K562 (cell line): ENCODE results near the gene SIRT2. TPM values are rescaled to one million over a fixed set of nuclear protein-coding genes. Genes with fewer than 3 reads are reported as not detected.
A peak's percentile ranks its signal among the peaks of the same experiment; 100 is the strongest.

Experiments
- ATAC-seq: fragments of 200-7000 bp; cut with Tn5 transposase; 3 replicates; pipeline ENCODE4 v1.9.1; 2020; ENCODE audit warnings: moderate library complexity
- BruUV-seq: library from RNA; stranded (reverse); fragments of 400-500 nt; replicated peaks from 2 replicates; lab custom pipeline; 2021; lab: Mats Ljungman, UMichigan
- CTCF ChIA-PET: fragments of 300-600 bp; formaldehyde crosslinking; extraction: SDS; loops from one replicate; lab custom pipeline; 2021; ENCODE audit warnings: low intra/inter-chr PET ratio; lab: Yijun Ruan, JAX
- POLR2A ChIA-PET: fragments of 300-600, 350-650 bp; sonication (Branson Sonifier 250); formaldehyde crosslinking; extraction: SDS; loops from one replicate; lab custom pipeline; 2021; ENCODE audit warnings: antibody characterized with exemption, inconsistent platforms; lab: Yijun Ruan, JAX
- DNase-seq, 4 experiments: peaks; one replicate each; pipeline versions ENCODE4 v3.0.0 to v3.0.0-alpha.2; 2011 to 2018; ENCODE audit warnings: low spot score in 3 of 4, mixed read lengths in 3 of 4; ENCODE audit errors: extremely low read depth in 1 of 4
- FAIRE-seq: peaks from 2 replicates; lab custom pipeline; 2011; peaks lifted over from hg19 to GRCh38; lab: Jason Lieb, UNC
- H2AFZ ChIP-seq: 2 replicates; pipeline ENCODE4 v1.6.0; 2011; ENCODE audit warnings: low read depth, low read length, control low read depth, inconsistent platforms
- H3K27ac ChIP-seq: fragments of 200-600 bp; 3 replicates; pipeline ENCODE4 v1.8.0; 2011; ENCODE audit warnings: low read depth, mild to moderate bottlenecking, control low read depth, inconsistent platforms, low read length, moderate library complexity, mixed read lengths; ENCODE audit errors: extremely low read depth
- H3K27me3 ChIP-seq, 2 experiments: fragments of 300-600 bp in 1 of 2; 2 replicates in 1 of 2; 3 replicates in 1 of 2; pipeline versions ENCODE4 v1.6.0 to v1.8.0; 2011; ENCODE audit warnings: inconsistent platforms in 2 of 2, low read length in 2 of 2, mild to moderate bottlenecking in 1 of 2, mixed read lengths in 1 of 2, moderate library complexity in 1 of 2; ENCODE audit not compliant: control insufficient read depth in 2 of 2, insufficient read depth in 2 of 2
- H3K36me3 ChIP-seq: fragments of 300-600 bp; 3 replicates; pipeline ENCODE4 v1.8.0; 2011; ENCODE audit warnings: mild to moderate bottlenecking, low read length, inconsistent platforms; ENCODE audit not compliant: control insufficient read depth, insufficient read depth
- H3K4me1 ChIP-seq, 2 experiments: fragments of 200-600 bp in 1 of 2; replicated peaks in 1 of 2; 2 replicates in 1 of 2; 3 replicates in 1 of 2; pipeline versions ENCODE4 v1.5.1 to v1.8.0; 2011; ENCODE audit warnings: inconsistent platforms in 2 of 2, low read length in 2 of 2, mild to moderate bottlenecking in 1 of 2, mixed read lengths in 1 of 2, moderate library complexity in 1 of 2; ENCODE audit not compliant: control insufficient read depth in 2 of 2, insufficient read depth in 2 of 2
- H3K4me2 ChIP-seq: 2 replicates; pipeline ENCODE4 v1.6.1; 2011; ENCODE audit warnings: low read length, control low read depth, inconsistent platforms, mixed read lengths; ENCODE audit not compliant: insufficient read depth
- H3K4me3 ChIP-seq: fragments of 200-600 bp; sonication (generic), shearing (Covaris generic); 2 replicates; pipeline ENCODE4 v1.5.1; 2016; ENCODE audit warnings: control low read depth, inconsistent platforms
- H3K79me2 ChIP-seq: fragments of 200-600 bp; 3 replicates; pipeline ENCODE4 v1.8.0; 2011; ENCODE audit warnings: low read length, inconsistent platforms; ENCODE audit not compliant: control insufficient read depth, insufficient read depth
- H3K9ac ChIP-seq, 2 experiments: 2 replicates each; pipeline versions ENCODE4 v1.6.0 to v1.6.1; 2011; ENCODE audit warnings: low read depth in 2 of 2, low read length in 2 of 2, control low read depth in 1 of 2, inconsistent platforms in 1 of 2, mild to moderate bottlenecking in 1 of 2, mixed read lengths in 1 of 2; ENCODE audit not compliant: insufficient read depth in 1 of 2
- H3K9me1 ChIP-seq: one replicate; pipeline ENCODE4 v1.6.0; 2011; ENCODE audit warnings: inconsistent platforms, mild to moderate bottlenecking, low read length, moderate library complexity; ENCODE audit not compliant: control insufficient read depth, insufficient read depth
- H3K9me3 ChIP-seq: replicated peaks from 2 replicates; pipeline ENCODE4 v1.5.1; 2011; ENCODE audit warnings: low read depth, low read length, inconsistent platforms; ENCODE audit not compliant: control insufficient read depth, insufficient read depth
- H4K20me1 ChIP-seq: replicated peaks from 2 replicates; pipeline ENCODE4 v1.6.1; 2011; ENCODE audit warnings: low read length, inconsistent platforms, mixed read lengths; ENCODE audit not compliant: control insufficient read depth, insufficient read depth
- ELF2 ChIP-seq: fragments of 250-450 bp; sonication (Bioruptor Pico); IDR thresholded peaks from 2 replicates; pipeline ENCODE4 v1.5.0; 2021; ENCODE audit warnings: mild to moderate bottlenecking
- NFE2 ChIP-seq: IDR thresholded peaks from 2 replicates; pipeline ENCODE4 v1.6.1; 2014; ENCODE audit warnings: antibody characterized with exemption, low read depth
- RCOR1 ChIP-seq, 2 experiments: IDR thresholded peaks; 2 replicates each; pipeline ENCODE4 v1.6.1; 2012; ENCODE audit warnings: low read depth in 2 of 2, low read length in 2 of 2, borderline replicate concordance in 1 of 2, improper control_type of control experiment in 1 of 2
- SIN3A ChIP-seq, 2 experiments: fragments of 150-350 bp in 1 of 2; IDR thresholded peaks; 2 replicates each; pipeline ENCODE4 v1.6.1; 2011 to 2016; ENCODE audit warnings: borderline replicate concordance in 2 of 2, low read depth in 2 of 2, low read length in 2 of 2, mild to moderate bottlenecking in 2 of 2, moderate library complexity in 2 of 2; ENCODE audit not compliant: control insufficient read depth in 1 of 2
- TCF7L2 ChIP-seq: fragments of 150-350 bp; IDR thresholded peaks from 2 replicates; pipeline ENCODE4 v1.6.1; 2016; ENCODE audit warnings: low read depth, mild to moderate bottlenecking, low read length, moderate library complexity
- YBX1 ChIP-seq: fragments of 450-650 bp; IDR thresholded peaks from 2 replicates; pipeline ENCODE4 v1.7.1; 2016; ENCODE audit warnings: mild to moderate bottlenecking
- WGBS: fragments of 100-300 bp; shearing (Covaris generic); methylation state at CpG from one replicate; pipeline ENCODE4 v1.1.6; 2016; ENCODE audit warnings: low coverage, mixed read lengths; ENCODE audit not compliant: insufficient coverage; ENCODE audit errors: missing lambda C conversion rate; 5-methylcytosine and 5-hydroxymethylcytosine counted together
- in situ Hi-C: fragments of 300-500 bp; cut with MboI; formaldehyde crosslinking; loops from 4 replicates; pipeline ENCODE4 v1.15.0; 2018; ENCODE audit warnings: inconsistent platforms, mixed read lengths
- intact Hi-C: fragments of 100-400 bp; cut with micrococcal nuclease; formaldehyde crosslinking; loops from 2 replicates; pipeline ENCODE4 v1.14.2; 2022
- polyA plus RNA-seq, 8 experiments: library from polyadenylated mRNA; depleted of rRNA in 4 of 8; stranded (reverse) in 5 of 8; unstranded in 3 of 8; fragments of >200 nt; fragmentation: Nextera tagmentation in 2 of 8; fragmentation: Illumina TruSeq in 1 of 8; extraction: Ambion mirVana in 2 of 8; extraction: Trizol in 1 of 8; gene quantifications; 2 replicates each; pipeline versions ENCODE4 v1.2.1 to v1.2.3, GENCODE V29; 2011 to 2014; ENCODE audit warnings: inconsistent platforms in 1 of 8, missing spikeins in 1 of 8
- total RNA-seq, 7 experiments: library from RNA; depleted of rRNA in 6 of 7; stranded (reverse); fragments of >200 nt in 6 of 7; fragmentation: Illumina TruSeq in 2 of 7; extraction: Trizol in 2 of 7; gene quantifications; 2 replicates each; pipeline versions ENCODE4 v1.2.1 to v1.2.3, GENCODE V29; 2011 to 2021; ENCODE audit warnings: low replicate concordance in 1 of 7
- TF ChIP-seq, protein P1 (sequence below), 2 experiments: IDR thresholded peaks in 1 of 2; conservative IDR thresholded peaks in 1 of 2; 2 replicates each; pipeline ENCODE4 v1.6.1; 2016; ENCODE audit warnings: low read depth in 2 of 2, mild to moderate bottlenecking in 1 of 2, missing compliant biosample characterization in 1 of 2, missing genetic modification characterization in 1 of 2, moderate library complexity in 1 of 2
- TF ChIP-seq, protein P2 (sequence below), 2 experiments: fragments of 150-350 bp in 1 of 2; IDR thresholded peaks; 2 replicates each; pipeline ENCODE4 v1.6.1; 2012 to 2016; ENCODE audit warnings: low read depth in 2 of 2, low read length in 2 of 2, mild to moderate bottlenecking in 1 of 2, moderate library complexity in 1 of 2
- TF ChIP-seq, protein P3 (sequence below): fragments of 450-650 bp; IDR thresholded peaks from 2 replicates; pipeline ENCODE4 v1.6.1; 2017; ENCODE audit warnings: antibody characterized with exemption
- TF ChIP-seq, protein P4 (sequence below): fragments of 450-650 bp; formaldehyde crosslinking; IDR thresholded peaks from 2 replicates; pipeline ENCODE4 v1.4.0; 2020; ENCODE audit warnings: mild to moderate bottlenecking

SIRT2 gene
- total and polyA plus RNA-seq, 9 of the 15 experiments (the other 6 are each of a cell fraction or from before 2014, with no cell fraction given), result 2.3 to 35.2 (median 22.9) TPM

DNA sequence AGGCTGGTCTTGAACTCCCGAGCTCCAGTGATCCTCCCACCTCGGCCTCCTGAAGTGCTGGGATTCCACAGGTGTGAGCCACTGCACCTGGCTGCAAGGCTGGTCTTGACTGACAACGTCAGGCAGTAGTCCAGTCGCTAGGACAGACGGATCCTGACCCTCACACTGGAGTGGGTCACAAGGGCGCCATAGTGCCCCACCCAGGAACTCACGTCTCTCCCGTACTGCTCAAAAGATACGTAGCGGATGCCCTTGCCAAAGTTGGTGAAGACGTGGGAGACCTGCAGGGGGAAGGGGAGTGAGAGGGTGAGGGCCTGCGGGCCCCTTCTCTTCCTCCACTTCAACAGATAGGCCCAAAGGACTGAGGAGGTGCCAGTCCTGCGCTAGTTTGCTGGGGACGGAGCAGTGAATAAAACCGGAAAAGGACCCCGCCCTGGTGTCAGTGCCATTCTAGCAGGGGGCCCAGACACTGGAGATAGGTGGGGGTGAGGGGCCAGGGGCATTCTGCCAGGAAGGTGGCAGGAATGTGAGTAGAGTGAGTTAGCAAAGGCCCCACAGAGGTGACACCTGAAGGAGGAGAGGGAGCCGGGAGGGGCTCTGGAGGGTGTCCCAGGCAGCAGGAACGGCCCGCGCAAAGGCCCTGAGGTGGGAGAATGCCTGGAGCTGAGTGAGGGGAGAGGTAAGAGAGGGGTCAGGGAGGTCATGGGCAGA lies 43.2 kb upstream of the SIRT2 start:
- H4K20me1 ChIP-seq, result no peaks in the 10 kb centered on the region
- BruUV-seq, result no TSS peak
- no peak overlapping the region for H2AFZ ChIP-seq
- H3K27ac ChIP-seq, result no peak overlapping the region
- ATAC-seq (no peak), DNase-seq (peak in 1 of 4 experiments; percentile 3), FAIRE-seq (no peak)
- in situ Hi-C loops, result no loop called here
- H3K4me1 ChIP-seq, result peaks cover 0 to 11% of the 10 kb centered on the region in 2 experiments; a peak in 2 of 5 replicates
- no peak overlapping the region for H3K4me3 ChIP-seq
- H3K9ac ChIP-seq, result peak overlapping the region in 1 of 2 experiments; percentile 74; a peak in 2 of 4 replicates
- intact Hi-C loops, result no loop called here
- H3K79me2 ChIP-seq, result no peaks in the 10 kb centered on the region
- H3K9me3 ChIP-seq, result no peaks in the 10 kb centered on the region
- ChIA-PET POLR2A (interaction anchor here (0.9 to 1.0 kb wide), 2 partner anchors 10 to 12 kb away, joined by 4 to 7 read pairs; partner anchors contain the start of genes MRPS12 and SARS2), CTCF (no interaction called here)
- peaks cover 23% of the 10 kb centered on the region; the same call in 2 of the 3 replicates for H3K36me3 ChIP-seq
- H3K4me2 ChIP-seq, result no peak overlapping the region
- no peaks in the 10 kb centered on the region for H3K27me3 ChIP-seq
- 61% methylated on average over 15 of the region's 20 CpGs for whole genome bisulfite sequencing
- no peaks in the 10 kb centered on the region for H3K9me1 ChIP-seq
- no peak for TF ChIP-seq RCOR1 (IDR thresholded peaks at IDR 0.05; ENCODE audit: borderline replicate concordance in 1 of 2, low read depth in 2 of 2, low read length in 2 of 2)
- TF ChIP-seq, protein P1, sequence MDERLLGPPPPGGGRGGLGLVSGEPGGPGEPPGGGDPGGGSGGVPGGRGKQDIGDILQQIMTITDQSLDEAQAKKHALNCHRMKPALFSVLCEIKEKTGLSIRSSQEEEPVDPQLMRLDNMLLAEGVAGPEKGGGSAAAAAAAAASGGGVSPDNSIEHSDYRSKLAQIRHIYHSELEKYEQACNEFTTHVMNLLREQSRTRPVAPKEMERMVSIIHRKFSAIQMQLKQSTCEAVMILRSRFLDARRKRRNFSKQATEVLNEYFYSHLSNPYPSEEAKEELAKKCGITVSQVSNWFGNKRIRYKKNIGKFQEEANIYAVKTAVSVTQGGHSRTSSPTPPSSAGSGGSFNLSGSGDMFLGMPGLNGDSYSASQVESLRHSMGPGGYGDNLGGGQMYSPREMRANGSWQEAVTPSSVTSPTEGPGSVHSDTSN (CRISPR knock-in tag; IDR thresholded peaks at IDR 0.05; ENCODE audit: low read depth), result no peak
- TF ChIP-seq, protein P1 (tag; conservative IDR thresholded peaks at IDR 0.05; ENCODE audit: low read depth), result no peak
- TF ChIP-seq, protein P2, sequence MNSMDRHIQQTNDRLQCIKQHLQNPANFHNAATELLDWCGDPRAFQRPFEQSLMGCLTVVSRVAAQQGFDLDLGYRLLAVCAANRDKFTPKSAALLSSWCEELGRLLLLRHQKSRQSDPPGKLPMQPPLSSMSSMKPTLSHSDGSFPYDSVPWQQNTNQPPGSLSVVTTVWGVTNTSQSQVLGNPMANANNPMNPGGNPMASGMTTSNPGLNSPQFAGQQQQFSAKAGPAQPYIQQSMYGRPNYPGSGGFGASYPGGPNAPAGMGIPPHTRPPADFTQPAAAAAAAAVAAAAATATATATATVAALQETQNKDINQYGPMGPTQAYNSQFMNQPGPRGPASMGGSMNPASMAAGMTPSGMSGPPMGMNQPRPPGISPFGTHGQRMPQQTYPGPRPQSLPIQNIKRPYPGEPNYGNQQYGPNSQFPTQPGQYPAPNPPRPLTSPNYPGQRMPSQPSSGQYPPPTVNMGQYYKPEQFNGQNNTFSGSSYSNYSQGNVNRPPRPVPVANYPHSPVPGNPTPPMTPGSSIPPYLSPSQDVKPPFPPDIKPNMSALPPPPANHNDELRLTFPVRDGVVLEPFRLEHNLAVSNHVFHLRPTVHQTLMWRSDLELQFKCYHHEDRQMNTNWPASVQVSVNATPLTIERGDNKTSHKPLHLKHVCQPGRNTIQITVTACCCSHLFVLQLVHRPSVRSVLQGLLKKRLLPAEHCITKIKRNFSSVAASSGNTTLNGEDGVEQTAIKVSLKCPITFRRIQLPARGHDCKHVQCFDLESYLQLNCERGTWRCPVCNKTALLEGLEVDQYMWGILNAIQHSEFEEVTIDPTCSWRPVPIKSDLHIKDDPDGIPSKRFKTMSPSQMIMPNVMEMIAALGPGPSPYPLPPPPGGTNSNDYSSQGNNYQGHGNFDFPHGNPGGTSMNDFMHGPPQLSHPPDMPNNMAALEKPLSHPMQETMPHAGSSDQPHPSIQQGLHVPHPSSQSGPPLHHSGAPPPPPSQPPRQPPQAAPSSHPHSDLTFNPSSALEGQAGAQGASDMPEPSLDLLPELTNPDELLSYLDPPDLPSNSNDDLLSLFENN (IDR thresholded peaks at IDR 0.05; ENCODE audit: low read depth in 2 of 2, low read length in 2 of 2), result no peak
- TF ChIP-seq SIN3A (IDR thresholded peaks at IDR 0.05; ENCODE audit: borderline replicate concordance in 2 of 2, control insufficient read depth in 1 of 2, low read depth in 2 of 2, low read length in 2 of 2), result no peak
- TF ChIP-seq, protein P3, sequence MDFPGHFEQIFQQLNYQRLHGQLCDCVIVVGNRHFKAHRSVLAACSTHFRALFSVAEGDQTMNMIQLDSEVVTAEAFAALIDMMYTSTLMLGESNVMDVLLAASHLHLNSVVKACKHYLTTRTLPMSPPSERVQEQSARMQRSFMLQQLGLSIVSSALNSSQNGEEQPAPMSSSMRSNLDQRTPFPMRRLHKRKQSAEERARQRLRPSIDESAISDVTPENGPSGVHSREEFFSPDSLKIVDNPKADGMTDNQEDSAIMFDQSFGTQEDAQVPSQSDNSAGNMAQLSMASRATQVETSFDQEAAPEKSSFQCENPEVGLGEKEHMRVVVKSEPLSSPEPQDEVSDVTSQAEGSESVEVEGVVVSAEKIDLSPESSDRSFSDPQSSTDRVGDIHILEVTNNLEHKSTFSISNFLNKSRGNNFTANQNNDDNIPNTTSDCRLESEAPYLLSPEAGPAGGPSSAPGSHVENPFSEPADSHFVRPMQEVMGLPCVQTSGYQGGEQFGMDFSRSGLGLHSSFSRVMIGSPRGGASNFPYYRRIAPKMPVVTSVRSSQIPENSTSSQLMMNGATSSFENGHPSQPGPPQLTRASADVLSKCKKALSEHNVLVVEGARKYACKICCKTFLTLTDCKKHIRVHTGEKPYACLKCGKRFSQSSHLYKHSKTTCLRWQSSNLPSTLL, result no peak
- TF ChIP-seq NFE2, result no peak
- TF ChIP-seq, protein P4, sequence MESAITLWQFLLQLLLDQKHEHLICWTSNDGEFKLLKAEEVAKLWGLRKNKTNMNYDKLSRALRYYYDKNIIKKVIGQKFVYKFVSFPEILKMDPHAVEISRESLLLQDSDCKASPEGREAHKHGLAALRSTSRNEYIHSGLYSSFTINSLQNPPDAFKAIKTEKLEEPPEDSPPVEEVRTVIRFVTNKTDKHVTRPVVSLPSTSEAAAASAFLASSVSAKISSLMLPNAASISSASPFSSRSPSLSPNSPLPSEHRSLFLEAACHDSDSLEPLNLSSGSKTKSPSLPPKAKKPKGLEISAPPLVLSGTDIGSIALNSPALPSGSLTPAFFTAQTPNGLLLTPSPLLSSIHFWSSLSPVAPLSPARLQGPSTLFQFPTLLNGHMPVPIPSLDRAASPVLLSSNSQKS (CRISPR knock-in tag), result no peak
- TF ChIP-seq YBX1, result no peak
- no peak for TF ChIP-seq TCF7L2
- no peak for TF ChIP-seq ELF2
